Activated T-helper 17 cell treated with anti-CD3 and anti-CD28 coated beads, Interleukin-2, amount 50 U/mL, for 72 hours (primary cell): Measurements from ENCODE around the gene ERICH6. TPM values are rescaled to one million over a fixed set of nuclear protein-coding genes. Genes with fewer than 3 reads are reported as not detected.
A peak's percentile ranks its signal among the peaks of the same experiment; 100 is the strongest.

Source experiments
- ATAC-seq: fragments of 150-1000 bp; cut with Tn5 transposase; replicated peaks from 2 replicates; pipeline ENCODE4 v1.10.0; 2021; ENCODE audit warnings: mild to moderate bottlenecking, moderate library complexity
- H3K27ac Mint-ChIP-seq: one replicate; pipeline ENCODE4 v1.8.0; 2022; ENCODE audit warnings: mixed read lengths
- H3K27me3 Mint-ChIP-seq: one replicate; pipeline ENCODE4 v1.8.0; 2022; ENCODE audit warnings: mixed read lengths
- H3K36me3 Mint-ChIP-seq: one replicate; pipeline ENCODE4 v1.8.0; 2022; ENCODE audit warnings: low read depth, mild to moderate bottlenecking, mixed read lengths
- H3K4me1 Mint-ChIP-seq: one replicate; pipeline ENCODE4 v1.8.0; 2022; ENCODE audit warnings: mixed read lengths
- H3K4me3 Mint-ChIP-seq: one replicate; pipeline ENCODE4 v1.8.0; 2022; ENCODE audit warnings: mild to moderate bottlenecking, mixed read lengths
- H3K9me3 Mint-ChIP-seq: one replicate; pipeline ENCODE4 v1.8.0; 2022; ENCODE audit warnings: mixed read lengths
- total RNA-seq, 2 donors: library from RNA; stranded (reverse); gene quantifications; one replicate each; pipeline ENCODE4 v1.2.3, GENCODE V29; 2022

Gene ERICH6
- total RNA-seq, 2 donors from 2014 or later = 0.21 TPM; not detected in 1

DNA sequence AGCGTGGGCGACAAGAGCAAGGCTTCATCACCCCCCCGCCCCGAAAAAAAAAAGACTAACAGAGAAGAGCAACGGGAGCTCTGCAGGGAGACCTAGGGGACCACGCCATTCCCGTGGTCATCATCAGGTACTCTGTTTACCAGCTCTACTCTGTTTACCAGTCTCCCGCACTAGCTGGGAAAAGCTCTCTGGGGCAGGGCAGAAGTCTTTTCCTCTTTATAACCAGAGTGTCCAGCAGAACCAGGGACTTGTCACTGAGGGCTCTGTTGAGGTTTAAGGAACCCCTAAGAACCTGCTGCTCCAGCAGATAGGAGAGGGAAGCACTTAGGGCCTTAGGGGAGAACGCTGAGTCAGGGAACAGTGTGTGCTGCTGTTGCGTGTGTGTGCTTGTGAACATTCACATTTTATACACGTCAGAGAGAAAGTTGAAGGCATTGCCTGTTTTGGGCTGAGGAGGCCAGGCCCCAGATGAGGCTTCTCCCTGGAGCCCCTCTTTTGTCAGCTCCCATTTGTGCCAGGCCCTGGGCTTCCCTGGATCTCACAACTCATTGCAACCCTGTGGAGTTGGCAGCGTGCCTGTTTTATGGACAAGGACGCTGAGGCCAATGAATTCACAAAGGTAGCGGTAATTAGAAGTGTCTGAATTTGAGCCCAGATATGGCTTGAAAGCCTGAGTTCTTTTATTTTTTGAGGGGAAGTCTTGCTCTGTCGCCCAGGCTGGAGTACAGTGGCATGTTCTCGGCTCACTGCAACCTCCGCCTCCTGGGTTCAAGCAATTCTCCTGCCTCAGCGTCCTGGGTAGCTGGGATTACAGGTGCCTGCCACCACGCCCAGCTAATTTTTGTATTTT lies 24.2 kb upstream of the ERICH6 start:
- Mint-ChIP-seq H3K27ac (no peak overlapping the region), H3K9me3 (no peaks in the 10 kb centered on the region), H3K27me3 (no peaks in the 10 kb centered on the region), H3K4me3 (no peak overlapping the region), H3K4me1 (peaks cover 12% of the 10 kb centered on the region), H3K36me3 (no peaks in the 10 kb centered on the region)
- no peak for ATAC-seq

DNA sequence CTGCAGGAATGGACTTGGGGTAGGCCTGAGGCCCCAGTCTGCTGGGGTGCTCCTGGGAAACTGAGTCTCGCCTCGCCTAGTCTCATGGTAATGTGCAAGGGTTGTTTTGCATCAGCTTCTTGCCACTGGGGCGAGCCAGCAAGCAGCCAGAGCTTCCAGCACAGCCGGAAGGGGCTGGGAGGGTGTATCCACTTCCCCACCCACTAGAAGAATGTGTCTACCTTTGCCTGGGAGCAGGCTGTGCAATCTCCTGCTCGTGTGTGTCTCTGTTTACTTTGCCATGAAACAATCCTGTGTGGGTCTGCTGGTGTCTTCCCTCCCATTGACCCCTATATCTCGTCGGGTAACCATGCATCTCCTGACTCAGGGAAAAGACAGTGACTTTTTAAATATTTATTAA lies 21.8 kb upstream of the ERICH6 start:
- Mint-ChIP-seq H3K4me3 (no peak overlapping the region), H3K9me3 (no peaks in the 10 kb centered on the region), H3K27ac (peak overlapping the region; percentile 63), H3K27me3 (no peaks in the 10 kb centered on the region), H3K4me1 (peaks cover 22% of the 10 kb centered on the region), H3K36me3 (no peaks in the 10 kb centered on the region)
- no peak for ATAC-seq

DNA sequence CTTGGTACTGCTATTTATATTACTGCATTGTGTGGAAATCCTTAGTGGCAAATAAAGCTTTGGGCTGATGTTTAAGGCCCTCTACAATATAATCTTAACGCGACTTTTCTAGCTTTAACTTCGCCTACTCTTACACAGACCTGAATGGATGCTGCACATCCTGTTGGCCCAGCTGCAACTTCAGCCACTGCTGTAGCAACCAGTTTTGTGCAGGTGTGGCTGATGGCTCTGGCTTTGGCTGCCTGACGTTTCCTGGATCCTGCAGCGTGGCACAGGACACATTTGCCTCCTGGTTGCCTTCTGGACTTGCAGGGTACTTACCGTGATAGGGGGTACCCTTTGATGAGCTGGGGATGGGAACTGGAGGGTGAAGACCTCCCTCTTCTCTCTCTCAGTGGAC lies 20.2 kb upstream of the ERICH6 start:
- ATAC-seq = no peak
- peaks cover 22% of the 10 kb centered on the region for H3K4me1 Mint-ChIP-seq
- no peak overlapping the region for H3K4me3 Mint-ChIP-seq
- H3K36me3 Mint-ChIP-seq = no peaks in the 10 kb centered on the region
- no peak overlapping the region for H3K27ac Mint-ChIP-seq
- no peaks in the 10 kb centered on the region for H3K27me3 Mint-ChIP-seq
- H3K9me3 Mint-ChIP-seq = no peaks in the 10 kb centered on the region

DNA sequence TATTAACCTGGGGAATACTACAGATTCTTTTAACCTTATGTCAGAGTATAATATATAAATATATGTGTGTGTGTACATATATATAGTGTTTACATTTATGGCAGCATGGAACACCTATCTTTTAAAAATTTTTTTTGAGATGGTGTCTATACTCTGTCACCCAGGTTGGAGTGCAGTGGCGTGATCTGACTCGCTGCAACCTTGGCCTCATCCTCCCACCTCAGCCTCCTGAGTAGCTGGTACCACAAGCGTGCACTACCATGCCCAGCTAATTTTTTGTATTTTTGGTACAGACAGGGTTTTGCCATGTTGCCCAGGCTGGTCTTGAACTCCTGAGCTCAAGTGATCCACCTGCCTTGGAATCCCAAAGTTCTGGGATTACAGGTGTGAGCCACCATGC lies 18.5 kb upstream of the ERICH6 start:
- peak; percentile 67 for ATAC-seq
- Mint-ChIP-seq H3K27ac (peak overlapping the region; percentile 85), H3K4me1 (peaks cover 22% of the 10 kb centered on the region), H3K36me3 (no peaks in the 10 kb centered on the region), H3K4me3 (peak overlapping the region; percentile 67), H3K27me3 (no peaks in the 10 kb centered on the region), H3K9me3 (no peaks in the 10 kb centered on the region)

DNA sequence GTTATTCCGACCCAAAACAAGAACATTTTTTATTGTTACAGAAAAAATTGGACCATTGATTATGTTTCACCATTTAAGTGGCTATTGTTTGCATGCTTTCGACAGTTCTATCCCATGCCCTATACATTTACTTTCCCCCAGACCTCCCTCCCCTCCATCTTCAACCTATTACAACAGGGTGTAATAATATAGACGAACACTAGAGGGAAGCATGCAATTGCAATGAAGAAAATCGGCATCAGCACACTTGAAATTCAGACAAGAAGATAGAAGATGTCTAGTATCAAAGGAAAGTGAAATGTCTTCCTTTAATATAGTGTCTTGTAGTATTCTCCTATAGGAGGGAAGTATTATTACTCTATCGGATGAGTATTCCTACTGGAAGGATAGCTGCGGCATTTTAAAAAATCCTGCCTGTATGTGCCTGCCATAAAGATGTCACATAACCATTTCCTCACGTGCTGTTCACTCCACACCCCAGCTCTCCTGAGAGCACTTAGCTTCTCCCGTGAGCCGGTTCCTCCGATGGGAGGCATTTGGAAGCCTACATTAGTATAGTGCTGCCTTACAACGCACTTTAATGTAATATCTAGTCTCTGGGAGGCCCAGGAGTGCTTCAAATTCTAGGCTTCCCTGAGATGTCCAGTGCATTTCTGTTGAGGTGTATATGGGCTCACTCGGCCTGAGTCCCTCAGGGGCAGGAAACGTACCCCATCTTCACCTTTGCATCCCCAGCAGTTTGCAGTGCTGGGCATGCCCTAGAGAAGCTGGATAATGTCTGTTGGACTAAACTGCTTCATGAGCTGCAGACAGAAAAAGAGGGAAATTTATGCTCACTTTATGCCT lies 17.8 kb upstream of the ERICH6 start:
- Mint-ChIP-seq H3K9me3 (no peaks in the 10 kb centered on the region), H3K4me3 (peak overlapping the region; percentile 11), H3K36me3 (no peaks in the 10 kb centered on the region), H3K27ac (no peak overlapping the region), H3K27me3 (no peaks in the 10 kb centered on the region), H3K4me1 (peaks cover 22% of the 10 kb centered on the region)
- ATAC-seq = peak; percentile 54

DNA sequence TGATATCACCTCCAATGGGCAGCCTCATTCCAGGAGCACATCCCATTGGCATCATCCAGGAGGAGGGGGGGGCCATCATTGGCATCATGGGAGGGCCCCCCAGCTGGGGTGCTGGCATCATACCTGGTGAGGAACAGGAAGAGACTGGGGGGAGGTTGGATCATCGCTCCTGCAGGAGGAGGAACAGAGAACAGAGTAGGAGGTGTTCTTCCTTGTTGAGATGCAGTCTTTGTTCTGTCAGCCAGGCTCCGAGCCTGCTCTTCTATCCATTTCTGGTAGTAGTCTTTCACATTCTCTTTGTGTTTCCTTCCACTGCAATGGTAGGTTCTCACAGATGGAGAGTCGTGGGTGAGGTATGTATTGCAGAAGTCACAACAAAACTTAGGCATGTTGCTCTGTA lies 16.7 kb upstream of the ERICH6 start:
- ATAC-seq = no peak
- no peaks in the 10 kb centered on the region for H3K27me3 Mint-ChIP-seq
- H3K27ac Mint-ChIP-seq = no peak overlapping the region
- no peaks in the 10 kb centered on the region for H3K36me3 Mint-ChIP-seq
- H3K4me3 Mint-ChIP-seq = no peak overlapping the region
- peaks cover 22% of the 10 kb centered on the region for H3K4me1 Mint-ChIP-seq
- H3K9me3 Mint-ChIP-seq = no peaks in the 10 kb centered on the region

DNA sequence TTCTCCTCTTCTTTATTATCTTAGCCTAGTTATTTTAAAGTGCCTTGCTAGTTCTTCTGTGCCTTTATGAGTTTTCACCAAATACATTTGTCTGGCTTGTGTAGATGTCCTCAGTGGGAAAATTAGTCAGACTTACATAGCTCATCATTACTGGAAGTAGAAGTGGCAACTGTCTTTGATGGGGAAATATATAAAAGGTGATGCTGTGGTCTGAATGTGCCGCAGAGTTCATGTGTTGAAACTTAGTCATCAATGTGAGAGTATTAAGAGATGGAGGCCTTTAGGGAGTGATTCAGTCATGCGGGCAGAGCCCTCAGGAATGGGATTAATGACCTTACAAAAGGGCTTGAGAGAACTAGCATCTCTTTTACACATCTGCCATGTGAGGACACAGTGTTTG lies 6.4 kb upstream of the ERICH6 start:
- Mint-ChIP-seq H3K27me3 (no peaks in the 10 kb centered on the region), H3K4me1 (peaks cover 15% of the 10 kb centered on the region), H3K9me3 (peaks cover 14% of the 10 kb centered on the region), H3K36me3 (peaks cover 26% of the 10 kb centered on the region), H3K4me3 (peak overlapping the region; percentile 29), H3K27ac (peak overlapping the region; percentile 54)
- peak; percentile 97 for ATAC-seq

DNA sequence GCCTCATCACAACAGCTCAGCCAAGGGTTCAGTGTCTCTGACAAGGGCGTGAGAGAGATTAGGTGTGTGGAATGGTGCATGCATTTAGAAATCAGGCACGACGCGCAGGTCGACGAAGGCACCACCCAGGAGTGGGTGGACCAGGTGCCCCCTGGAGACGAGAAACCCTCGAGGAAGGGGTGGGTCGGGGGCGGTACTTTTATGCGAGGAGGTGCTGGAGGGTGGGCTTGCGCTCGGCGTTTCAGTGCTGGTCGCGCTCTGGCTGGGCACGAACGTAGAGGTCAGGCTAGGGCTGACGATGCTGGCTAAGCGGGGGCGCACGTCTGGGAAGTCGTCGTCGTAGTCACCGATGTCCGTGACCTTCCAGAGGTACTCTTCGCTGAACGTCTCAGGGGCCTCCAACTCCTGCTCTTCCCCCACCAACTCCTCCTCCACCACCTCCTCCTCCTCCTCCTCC lies 393 bp downstream of the ERICH6 start:
- peak; percentile 66 for ATAC-seq
- Mint-ChIP-seq H3K27me3 (no peaks in the 10 kb centered on the region), H3K27ac (peak overlapping the region; percentile 99), H3K4me3 (peak overlapping the region; percentile 95), H3K4me1 (peaks cover 14% of the 10 kb centered on the region), H3K9me3 (no peaks in the 10 kb centered on the region), H3K36me3 (peaks cover 6% of the 10 kb centered on the region)

DNA sequence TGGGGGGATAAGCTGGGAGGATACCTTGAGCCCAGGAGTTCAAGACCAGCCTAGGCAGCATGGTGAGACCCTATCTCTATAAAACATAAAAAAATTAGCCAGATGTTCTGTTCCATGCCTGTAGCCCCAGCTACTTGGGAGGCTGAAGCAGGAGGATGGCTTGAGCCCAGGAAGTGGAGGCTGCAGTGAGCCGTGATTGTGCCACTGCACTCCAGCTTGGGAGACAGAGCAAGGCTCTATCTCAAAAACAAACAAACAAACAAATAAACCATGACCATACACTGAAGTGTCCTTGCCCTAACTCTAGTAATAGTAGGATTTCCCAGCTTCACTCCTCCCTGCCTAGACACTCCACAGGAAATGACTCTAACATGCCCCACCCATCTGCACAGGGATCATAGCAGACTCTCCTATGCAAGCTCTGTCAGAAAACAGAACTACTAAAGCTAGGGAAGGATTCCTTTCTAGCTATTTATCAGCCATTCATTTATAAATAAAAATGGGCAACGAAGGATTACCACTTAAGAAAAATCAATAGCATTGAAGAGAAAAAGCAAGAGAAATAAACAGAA lies 4.6 kb downstream of the ERICH6 start:
- H3K36me3 Mint-ChIP-seq = peaks cover 6% of the 10 kb centered on the region
- ATAC-seq = no peak
- no peaks in the 10 kb centered on the region for H3K9me3 Mint-ChIP-seq
- H3K27ac Mint-ChIP-seq = no peak overlapping the region
- no peak overlapping the region for H3K4me3 Mint-ChIP-seq
- H3K27me3 Mint-ChIP-seq = no peaks in the 10 kb centered on the region
- peaks cover 5% of the 10 kb centered on the region for H3K4me1 Mint-ChIP-seq

DNA sequence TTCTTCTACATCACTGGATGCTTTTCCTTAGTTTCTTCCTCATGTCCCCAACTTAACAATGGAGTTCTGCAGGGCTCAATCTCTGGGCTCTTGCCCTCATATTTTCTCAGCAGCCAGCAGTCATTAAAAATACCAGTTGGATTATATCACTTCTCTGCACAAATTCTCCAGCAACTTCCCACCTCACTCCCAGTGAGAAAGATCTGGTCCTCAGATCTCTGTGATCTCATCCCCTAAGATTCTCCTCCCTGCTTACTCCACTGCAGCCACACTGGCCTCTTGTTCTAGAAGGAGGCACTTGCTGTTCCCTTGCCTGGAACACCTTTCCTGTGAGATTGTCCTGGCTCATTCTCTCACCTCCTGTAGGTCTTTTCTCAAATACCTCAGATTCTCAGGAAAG lies 6.1 kb downstream of the ERICH6 start:
- Mint-ChIP-seq H3K27me3 (no peaks in the 10 kb centered on the region), H3K27ac (no peak overlapping the region), H3K4me3 (no peak overlapping the region), H3K9me3 (no peaks in the 10 kb centered on the region), H3K4me1 (no peaks in the 10 kb centered on the region), H3K36me3 (no peaks in the 10 kb centered on the region)
- no peak for ATAC-seq

DNA sequence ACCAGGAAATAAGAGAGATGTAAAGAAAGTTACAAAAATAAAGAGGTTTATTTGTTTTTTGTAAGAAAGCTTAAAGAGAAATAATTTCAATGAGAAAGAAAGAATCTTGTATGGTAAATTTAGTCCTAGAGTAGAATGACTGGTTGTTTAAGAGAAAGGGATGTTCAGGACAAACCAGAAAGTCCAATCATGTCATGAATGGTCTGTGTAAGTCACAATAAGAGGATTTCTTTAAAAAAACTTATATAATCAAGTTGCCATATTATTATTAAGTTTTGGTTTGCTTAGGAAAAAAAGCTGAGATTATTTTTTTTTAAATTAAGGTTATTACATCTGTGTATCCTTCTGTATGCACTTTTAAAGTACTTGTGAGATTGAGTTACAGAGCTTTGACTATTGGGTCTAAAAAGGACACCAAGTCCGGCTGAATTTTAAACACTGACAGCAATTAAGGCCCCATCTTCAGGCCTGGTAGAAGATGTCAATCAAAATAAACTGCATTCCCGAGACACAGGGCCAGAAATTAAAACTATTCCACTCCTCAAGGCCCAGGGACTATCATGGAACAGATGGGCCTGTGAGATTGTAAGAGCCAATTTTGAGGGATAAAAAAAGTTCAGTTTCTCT lies 12.2 kb downstream of the ERICH6 start:
- no peak overlapping the region for H3K27ac Mint-ChIP-seq
- ATAC-seq = no peak
- H3K27me3 Mint-ChIP-seq = no peaks in the 10 kb centered on the region
- H3K9me3 Mint-ChIP-seq = no peaks in the 10 kb centered on the region
- H3K4me3 Mint-ChIP-seq = no peak overlapping the region
- no peaks in the 10 kb centered on the region for H3K4me1 Mint-ChIP-seq
- no peaks in the 10 kb centered on the region for H3K36me3 Mint-ChIP-seq

DNA sequence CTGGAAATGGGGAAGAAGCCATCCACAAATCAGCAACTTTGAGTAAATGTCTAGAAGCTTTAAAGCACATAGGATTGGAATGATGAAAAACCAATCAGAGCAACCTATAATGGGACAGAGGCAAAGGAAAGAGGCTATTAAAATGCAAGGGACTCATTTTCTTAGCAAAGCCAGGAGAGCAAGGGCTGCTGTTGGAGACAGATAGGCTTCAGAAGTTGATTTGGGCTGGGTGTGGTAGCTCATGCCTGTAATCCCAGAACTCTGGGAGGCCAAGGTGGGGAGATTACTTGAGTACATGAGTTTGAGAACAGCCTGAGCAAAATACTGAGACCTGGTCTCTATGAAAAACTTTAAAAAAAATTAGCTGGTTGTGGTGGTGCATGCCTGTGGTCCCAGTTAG lies 16.1 kb downstream of the ERICH6 start:
- Mint-ChIP-seq H3K27ac (no peak overlapping the region), H3K27me3 (no peaks in the 10 kb centered on the region), H3K9me3 (no peaks in the 10 kb centered on the region), H3K36me3 (no peaks in the 10 kb centered on the region), H3K4me3 (no peak overlapping the region), H3K4me1 (no peaks in the 10 kb centered on the region)
- ATAC-seq = no peak

DNA sequence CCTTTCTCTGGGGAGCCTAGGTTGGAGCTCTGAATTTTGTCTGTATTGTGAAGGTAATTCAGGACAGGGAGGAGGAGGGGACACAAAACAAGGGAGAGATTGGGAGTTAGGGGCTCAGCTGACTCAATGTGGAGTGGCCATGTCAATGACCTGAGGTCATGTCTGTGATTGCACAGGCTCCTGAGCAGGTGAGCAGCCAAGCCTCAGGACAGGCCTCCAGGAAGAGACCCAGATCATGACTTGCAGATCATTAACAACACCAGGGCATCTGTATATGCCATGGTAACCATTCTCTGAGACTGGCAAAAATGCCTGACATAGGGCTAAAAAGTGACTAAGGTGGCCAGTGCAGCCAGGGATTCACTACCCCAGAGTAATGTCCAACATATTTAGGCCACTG lies 20.9 kb downstream of the ERICH6 start:
- no peak for ATAC-seq
- Mint-ChIP-seq H3K4me3 (no peak overlapping the region), H3K27ac (no peak overlapping the region), H3K9me3 (no peaks in the 10 kb centered on the region), H3K36me3 (no peaks in the 10 kb centered on the region), H3K27me3 (no peaks in the 10 kb centered on the region), H3K4me1 (peaks cover 11% of the 10 kb centered on the region)

DNA sequence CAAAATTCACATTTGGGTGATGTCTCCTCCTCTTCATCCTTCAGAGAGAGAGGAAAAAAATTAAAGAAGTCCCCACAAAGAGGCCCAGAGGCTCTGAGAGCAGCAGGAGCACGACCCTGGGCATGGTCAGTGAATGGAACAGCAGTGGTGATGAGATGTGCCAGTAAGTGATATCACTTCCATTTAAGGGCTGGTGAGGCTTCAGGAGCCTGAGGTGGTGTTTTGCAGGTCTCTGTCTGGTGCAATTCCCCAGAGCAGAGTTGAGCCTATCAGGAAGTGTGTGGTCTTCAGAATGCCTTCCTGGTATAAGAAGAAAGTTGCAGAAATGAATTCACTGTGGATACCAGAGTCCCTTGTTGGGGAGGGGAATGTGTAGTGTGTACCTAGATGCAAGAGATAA lies 21.4 kb downstream of the ERICH6 start:
- ATAC-seq = no peak
- Mint-ChIP-seq H3K4me1 (peaks cover 11% of the 10 kb centered on the region), H3K27me3 (no peaks in the 10 kb centered on the region), H3K36me3 (no peaks in the 10 kb centered on the region), H3K9me3 (no peaks in the 10 kb centered on the region), H3K4me3 (no peak overlapping the region), H3K27ac (no peak overlapping the region)
